Measurements from ENCODE around the gene MTHFD2.

The MTHFD2 gene

DNA sequence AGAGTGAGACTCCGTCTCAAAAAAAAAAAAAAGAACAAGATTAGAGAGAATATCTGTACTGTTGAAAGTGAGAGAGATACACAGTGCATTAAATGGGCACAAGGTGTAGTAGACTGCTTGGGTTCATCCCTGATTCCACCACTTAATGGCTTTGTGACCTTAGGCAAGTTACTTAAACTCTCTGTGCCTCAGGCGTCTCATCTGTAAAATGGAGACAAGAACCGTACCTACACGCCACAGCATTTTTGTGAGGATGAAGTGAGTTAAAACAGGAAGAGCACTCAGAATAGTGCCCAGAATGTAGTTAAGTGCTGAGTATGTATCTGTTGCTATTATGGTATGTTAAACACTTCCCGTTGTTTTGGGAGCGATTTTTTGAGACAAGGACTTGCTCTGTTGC is 64.3 kb downstream of the MTHFD2 start (continued):
- no peak for TF ChIP-seq ZNF133 (tag by site-specific recombination; IDR thresholded peaks at IDR 0.05)
- TF ChIP-seq ZNF654 (tag by site-specific recombination; IDR thresholded peaks at IDR 0.05; ENCODE audit: low read depth), result no peak
- no peak for TF ChIP-seq ZNF24 (tag by site-specific recombination; IDR thresholded peaks at IDR 0.05)
- no peak for TF ChIP-seq KLF8 (tag by site-specific recombination; IDR thresholded peaks at IDR 0.05)
- TF ChIP-seq, protein P1, sequence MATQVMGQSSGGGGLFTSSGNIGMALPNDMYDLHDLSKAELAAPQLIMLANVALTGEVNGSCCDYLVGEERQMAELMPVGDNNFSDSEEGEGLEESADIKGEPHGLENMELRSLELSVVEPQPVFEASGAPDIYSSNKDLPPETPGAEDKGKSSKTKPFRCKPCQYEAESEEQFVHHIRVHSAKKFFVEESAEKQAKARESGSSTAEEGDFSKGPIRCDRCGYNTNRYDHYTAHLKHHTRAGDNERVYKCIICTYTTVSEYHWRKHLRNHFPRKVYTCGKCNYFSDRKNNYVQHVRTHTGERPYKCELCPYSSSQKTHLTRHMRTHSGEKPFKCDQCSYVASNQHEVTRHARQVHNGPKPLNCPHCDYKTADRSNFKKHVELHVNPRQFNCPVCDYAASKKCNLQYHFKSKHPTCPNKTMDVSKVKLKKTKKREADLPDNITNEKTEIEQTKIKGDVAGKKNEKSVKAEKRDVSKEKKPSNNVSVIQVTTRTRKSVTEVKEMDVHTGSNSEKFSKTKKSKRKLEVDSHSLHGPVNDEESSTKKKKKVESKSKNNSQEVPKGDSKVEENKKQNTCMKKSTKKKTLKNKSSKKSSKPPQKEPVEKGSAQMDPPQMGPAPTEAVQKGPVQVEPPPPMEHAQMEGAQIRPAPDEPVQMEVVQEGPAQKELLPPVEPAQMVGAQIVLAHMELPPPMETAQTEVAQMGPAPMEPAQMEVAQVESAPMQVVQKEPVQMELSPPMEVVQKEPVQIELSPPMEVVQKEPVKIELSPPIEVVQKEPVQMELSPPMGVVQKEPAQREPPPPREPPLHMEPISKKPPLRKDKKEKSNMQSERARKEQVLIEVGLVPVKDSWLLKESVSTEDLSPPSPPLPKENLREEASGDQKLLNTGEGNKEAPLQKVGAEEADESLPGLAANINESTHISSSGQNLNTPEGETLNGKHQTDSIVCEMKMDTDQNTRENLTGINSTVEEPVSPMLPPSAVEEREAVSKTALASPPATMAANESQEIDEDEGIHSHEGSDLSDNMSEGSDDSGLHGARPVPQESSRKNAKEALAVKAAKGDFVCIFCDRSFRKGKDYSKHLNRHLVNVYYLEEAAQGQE (tag by site-specific recombination; IDR thresholded peaks at IDR 0.05), result no peak
- TF ChIP-seq, protein P2, sequence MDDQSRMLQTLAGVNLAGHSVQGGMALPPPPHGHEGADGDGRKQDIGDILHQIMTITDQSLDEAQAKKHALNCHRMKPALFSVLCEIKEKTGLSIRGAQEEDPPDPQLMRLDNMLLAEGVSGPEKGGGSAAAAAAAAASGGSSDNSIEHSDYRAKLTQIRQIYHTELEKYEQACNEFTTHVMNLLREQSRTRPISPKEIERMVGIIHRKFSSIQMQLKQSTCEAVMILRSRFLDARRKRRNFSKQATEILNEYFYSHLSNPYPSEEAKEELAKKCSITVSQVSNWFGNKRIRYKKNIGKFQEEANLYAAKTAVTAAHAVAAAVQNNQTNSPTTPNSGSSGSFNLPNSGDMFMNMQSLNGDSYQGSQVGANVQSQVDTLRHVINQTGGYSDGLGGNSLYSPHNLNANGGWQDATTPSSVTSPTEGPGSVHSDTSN (CRISPR knock-in tag; IDR thresholded peaks at IDR 0.05), result no peak
- TF ChIP-seq ZNF521 (tag by site-specific recombination; IDR thresholded peaks at IDR 0.05), result no peak

DNA sequence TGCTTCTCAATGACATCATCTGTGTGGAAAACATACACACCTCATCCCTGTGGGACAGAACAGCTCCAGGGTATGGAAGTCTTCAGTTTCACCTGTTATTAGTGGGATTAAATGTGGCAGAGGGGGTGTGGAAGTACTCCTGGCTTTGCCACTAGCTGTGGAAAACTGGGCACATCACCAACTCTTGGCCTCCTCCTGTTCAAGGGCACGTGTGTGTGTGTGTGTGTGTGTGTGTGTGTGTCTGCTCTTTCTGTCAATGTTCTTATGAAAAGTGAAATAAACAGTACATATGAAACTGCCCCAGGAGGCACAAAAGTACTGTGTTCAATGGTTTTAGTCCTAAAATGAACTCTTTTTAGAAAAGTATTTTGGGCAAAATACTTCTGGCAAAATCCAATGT is 65.9 kb downstream of the MTHFD2 start:
- H3K4me3 ChIP-seq (ENCODE audit: low read depth, low read length), result no peak overlapping the region
- no peak for TF ChIP-seq ZNF169 (tag by site-specific recombination; IDR thresholded peaks at IDR 0.05)
- TF ChIP-seq, protein P1 (tag by site-specific recombination; IDR thresholded peaks at IDR 0.05), result no peak
- no peak for TF ChIP-seq PRDM1 (tag by site-specific recombination; IDR thresholded peaks at IDR 0.05)
- TF ChIP-seq HOXD13 (CRISPR knock-in tag; IDR thresholded peaks at IDR 0.05; ENCODE audit: borderline replicate concordance), result no peak
- TF ChIP-seq ZNF677 (tag by site-specific recombination; IDR thresholded peaks at IDR 0.05), result no peak
- TF ChIP-seq KLF16 (tag by site-specific recombination; IDR thresholded peaks at IDR 0.05), result no peak
- no peak for TF ChIP-seq ZNF777 (tag by site-specific recombination; IDR thresholded peaks at IDR 0.05; ENCODE audit: borderline replicate concordance)
- TF ChIP-seq KLF7 (tag by site-specific recombination; IDR thresholded peaks at IDR 0.05; ENCODE audit: borderline replicate concordance), result no peak
- TF ChIP-seq, protein P3, sequence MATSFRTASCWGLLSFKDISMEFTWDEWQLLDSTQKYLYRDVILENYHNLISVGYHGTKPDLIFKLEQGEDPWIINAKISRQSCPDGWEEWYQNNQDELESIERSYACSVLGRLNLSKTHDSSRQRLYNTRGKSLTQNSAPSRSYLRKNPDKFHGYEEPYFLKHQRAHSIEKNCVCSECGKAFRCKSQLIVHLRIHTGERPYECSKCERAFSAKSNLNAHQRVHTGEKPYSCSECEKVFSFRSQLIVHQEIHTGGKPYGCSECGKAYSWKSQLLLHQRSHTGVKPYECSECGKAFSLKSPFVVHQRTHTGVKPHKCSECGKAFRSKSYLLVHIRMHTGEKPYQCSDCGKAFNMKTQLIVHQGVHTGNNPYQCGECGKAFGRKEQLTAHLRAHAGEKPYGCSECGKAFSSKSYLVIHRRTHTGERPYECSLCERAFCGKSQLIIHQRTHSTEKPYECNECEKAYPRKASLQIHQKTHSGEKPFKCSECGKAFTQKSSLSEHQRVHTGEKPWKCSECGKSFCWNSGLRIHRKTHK (tag by site-specific recombination; IDR thresholded peaks at IDR 0.05), result no peak
- no peak for TF ChIP-seq ZBTB20 (tag by site-specific recombination; IDR thresholded peaks at IDR 0.05)
- no peak for TF ChIP-seq ZNF112 (tag by site-specific recombination; IDR thresholded peaks at IDR 0.05)
- H3K36me3 ChIP-seq (ENCODE audit: control insufficient read depth in 2 of 2, insufficient read depth in 1 of 2, low read length in 2 of 2), result no peaks in the 10 kb centered on the region
- ChIA-PET CTCF (interaction anchor here (0.6 to 3.5 kb wide), 3 partner anchors 14 to 88 kb away, joined by 3 to 16 read pairs (median 10); no protein-coding TSS in a partner anchor), POLR2A (no interaction called here)
- peaks cover 3% of the 10 kb centered on the region; the same call in 1 of the 2 replicates for H3K4me1 ChIP-seq (ENCODE audit: control insufficient read depth, insufficient read depth, low read length)
- no peak overlapping the region for H3K27ac ChIP-seq (ENCODE audit: extremely low read depth, low read depth, low read length)
- no peaks in the 10 kb centered on the region for H3K9me3 ChIP-seq (ENCODE audit: control insufficient read depth, insufficient read depth, low read depth, low read length)

Measured in HEK293 (cell line).